ENCODE results near the gene ALDH1L1.

Gene ALDH1L1

GRCh38 chr3:126124896-126125295 lies 55.5 kb downstream of the ALDH1L1 start:
- Histone ChIP-seq H3K36me3 (replicated peaks; ENCODE audit: insufficient read depth, low read length) (no peaks in the 10 kb centered on the region), H3K27me3 (replicated peaks; ENCODE audit: insufficient read depth, low read length) (peaks cover 5% of the 10 kb centered on the region; the same call in 1 of the 2 replicates), H3K4me1 (ENCODE audit: low read length) (no peaks in the 10 kb centered on the region), H2AFZ (ENCODE audit: low read length) (no peak overlapping the region), H3K4me2 (ENCODE audit: low read depth, low read length) (no peak overlapping the region), H3K9me3 (replicated peaks; ENCODE audit: insufficient read depth, low read length) (no peaks in the 10 kb centered on the region), H3K27ac (ENCODE audit: low read length) (no peak overlapping the region), H3K9ac (ENCODE audit: low read length) (no peak overlapping the region), H3K9me2 (replicated peaks; ENCODE audit: insufficient read depth, low read length) (no peaks in the 10 kb centered on the region), H3K79me2 (ENCODE audit: low read length) (no peaks in the 10 kb centered on the region), H3F3A (ENCODE audit: insufficient read depth, low read length) (no peaks in the 10 kb centered on the region), H3K4me3 (ENCODE audit: low read length) (no peak overlapping the region), H4K20me1 (ENCODE audit: insufficient read depth, low read length) (no peaks in the 10 kb centered on the region)
- DNase-seq: no peak
- TF ChIP-seq EZH2phosphoT487 (IDR thresholded peaks at IDR 0.05; ENCODE audit: low read length) (no peak), CTCF (IDR thresholded peaks at IDR 0.05; ENCODE audit: low read length) (no peak), EZH2 (optimal IDR thresholded peaks at IDR 0.05; ENCODE audit: low read depth, low read length) (no peak)

GRCh38 chr3:126124148-126124868 lies 56.1 kb downstream of the ALDH1L1 start:
- Histone ChIP-seq H3K4me2 (ENCODE audit: low read depth, low read length) (no peak overlapping the region), H2AFZ (ENCODE audit: low read length) (no peak overlapping the region), H3K9ac (ENCODE audit: low read length) (no peak overlapping the region), H3K4me3 (ENCODE audit: low read length) (no peak overlapping the region), H3K4me1 (ENCODE audit: low read length) (no peaks in the 10 kb centered on the region), H3K79me2 (ENCODE audit: low read length) (no peaks in the 10 kb centered on the region), H3K36me3 (replicated peaks; ENCODE audit: insufficient read depth, low read length) (no peaks in the 10 kb centered on the region), H4K20me1 (ENCODE audit: insufficient read depth, low read length) (no peaks in the 10 kb centered on the region), H3K27ac (ENCODE audit: low read length) (no peak overlapping the region), H3K27me3 (replicated peaks; ENCODE audit: insufficient read depth, low read length) (no peaks in the 10 kb centered on the region), H3F3A (ENCODE audit: insufficient read depth, low read length) (no peaks in the 10 kb centered on the region), H3K9me2 (replicated peaks; ENCODE audit: insufficient read depth, low read length) (no peaks in the 10 kb centered on the region), H3K9me3 (replicated peaks; ENCODE audit: insufficient read depth, low read length) (no peaks in the 10 kb centered on the region)
- no peak for DNase-seq
- TF ChIP-seq CTCF (IDR thresholded peaks at IDR 0.05; ENCODE audit: low read length) (no peak), EZH2phosphoT487 (IDR thresholded peaks at IDR 0.05; ENCODE audit: low read length) (no peak), EZH2 (optimal IDR thresholded peaks at IDR 0.05; ENCODE audit: low read depth, low read length) (no peak)

DNA sequence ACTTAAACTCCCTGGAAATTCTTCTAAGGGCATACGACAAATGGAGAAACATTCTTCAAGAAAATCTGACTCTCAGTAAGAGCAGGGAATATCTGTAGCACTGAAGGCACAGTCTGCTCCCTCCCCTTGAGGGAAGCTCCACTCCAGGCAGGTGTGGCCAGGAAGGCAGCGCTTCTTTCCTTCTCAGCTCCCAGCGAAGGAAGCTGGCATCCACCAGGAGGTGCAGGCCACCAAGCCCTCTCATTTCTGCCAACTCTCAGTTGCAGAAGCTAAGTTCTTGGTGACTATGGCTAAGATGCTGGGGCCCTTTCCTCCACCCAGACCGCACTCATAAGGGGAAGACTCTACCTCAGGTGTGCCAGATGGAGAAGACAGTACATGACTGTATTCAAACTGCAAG lies 58.8 kb downstream of the ALDH1L1 start:
- TF ChIP-seq EZH2 (optimal IDR thresholded peaks at IDR 0.05; ENCODE audit: low read depth, low read length) (no peak), CTCF (IDR thresholded peaks at IDR 0.05; ENCODE audit: low read length) (no peak), EZH2phosphoT487 (IDR thresholded peaks at IDR 0.05; ENCODE audit: low read length) (no peak)

More for the DNA sequence above, 58.8 kb downstream of the ALDH1L1 start:
- Histone ChIP-seq H3K27me3 (replicated peaks; ENCODE audit: insufficient read depth, low read length) (no peaks in the 10 kb centered on the region), H3K27ac (ENCODE audit: low read length) (no peak overlapping the region), H3K4me3 (ENCODE audit: low read length) (no peak overlapping the region), H3K9ac (ENCODE audit: low read length) (no peak overlapping the region), H3K79me2 (ENCODE audit: low read length) (no peaks in the 10 kb centered on the region), H4K20me1 (ENCODE audit: insufficient read depth, low read length) (no peaks in the 10 kb centered on the region), H3K4me2 (ENCODE audit: low read depth, low read length) (no peak overlapping the region), H3K4me1 (ENCODE audit: low read length) (no peaks in the 10 kb centered on the region), H2AFZ (ENCODE audit: low read length) (no peak overlapping the region), H3K9me3 (replicated peaks; ENCODE audit: insufficient read depth, low read length) (no peaks in the 10 kb centered on the region), H3K9me2 (replicated peaks; ENCODE audit: insufficient read depth, low read length) (no peaks in the 10 kb centered on the region), H3F3A (ENCODE audit: insufficient read depth, low read length) (no peaks in the 10 kb centered on the region), H3K36me3 (replicated peaks; ENCODE audit: insufficient read depth, low read length) (no peaks in the 10 kb centered on the region)
- DNase-seq: no peak
